Panc1 (cell line): ENCODE measurements around the gene ZFP3. TPM values are rescaled to one million over a fixed set of nuclear protein-coding genes. Genes with fewer than 3 reads are reported as not detected.
"Not testable (repeated sequence)": the region's sequence is repeated elsewhere in the genome, so short reads cannot be mapped to it uniquely, and the experiment has no call there.

ENCODE experiments used
- ATAC-seq: fragments of 200-7000 bp; cut with Tn5 transposase; 2 replicates; pipeline ENCODE4 v1.9.1; 2020; ENCODE audit warnings: mild to moderate bottlenecking, moderate library complexity
- BruUV-seq: library from RNA; stranded (reverse); fragments of 400-500 nt; replicated peaks from 2 replicates; lab custom pipeline; 2021; lab: Mats Ljungman, UMichigan
- CTCF ChIA-PET: fragments of 300-600 bp; sonication (Branson Sonifier 250); formaldehyde crosslinking; loops from one replicate; lab custom pipeline; 2022; ENCODE audit warnings: antibody characterized with exemption; lab: Charles Lee
- POLR2A ChIA-PET: fragments of 300-600 bp; sonication (Branson Sonifier 250); formaldehyde crosslinking; loops from one replicate; lab custom pipeline; 2022; ENCODE audit warnings: antibody characterized with exemption; lab: Charles Lee
- DNase-seq: peaks from one replicate; pipeline ENCODE4 v3.0.0-alpha.2; 2010; ENCODE audit warnings: low read depth, low spot score
- H3K27ac ChIP-seq: 2 replicates; pipeline ENCODE4 v1.5.1; 2011; ENCODE audit warnings: mild to moderate bottlenecking, low read length, inconsistent platforms
- H3K27me3 ChIP-seq: fragments of 200-500 bp; sonication (Bioruptor generic); 2 replicates; pipeline ENCODE4 v1.6.0; 2014; ENCODE audit warnings: low read length, inconsistent platforms; ENCODE audit not compliant: control insufficient read depth, insufficient read depth
- H3K36me3 ChIP-seq: fragments of 200-500 bp; sonication (Bioruptor generic); 2 replicates; pipeline ENCODE4 v1.5.1; 2014; ENCODE audit warnings: inconsistent platforms, mild to moderate bottlenecking, low read length, moderate library complexity; ENCODE audit not compliant: control insufficient read depth, insufficient read depth
- H3K4me1 ChIP-seq: 2 replicates; pipeline ENCODE4 v1.5.1; 2011; ENCODE audit warnings: inconsistent platforms, mild to moderate bottlenecking, low read length, moderate library complexity; ENCODE audit not compliant: control insufficient read depth, insufficient read depth
- H3K4me3 ChIP-seq, 2 experiments: 2 replicates each; pipeline ENCODE4 v1.5.1; 2011 to 2012; ENCODE audit warnings: low read depth in 2 of 2, low read length in 2 of 2, mild to moderate bottlenecking in 2 of 2, inconsistent platforms in 1 of 2, moderate library complexity in 1 of 2
- H3K9me3 ChIP-seq: fragments of 200-500 bp; sonication (Bioruptor generic); 2 replicates; pipeline ENCODE4 v1.5.1; 2014; ENCODE audit warnings: low read depth, mild to moderate bottlenecking, inconsistent platforms, low read length, moderate library complexity; ENCODE audit not compliant: control insufficient read depth, insufficient read depth
- POLR2AphosphoS5 ChIP-seq: IDR thresholded peaks from 2 replicates; pipeline ENCODE4 v1.6.1; 2012; ENCODE audit warnings: mild to moderate bottlenecking, low read depth, low read length, moderate library complexity
- REST ChIP-seq, 2 experiments: IDR thresholded peaks; 2 replicates each; pipeline ENCODE4 v1.6.1; 2011 to 2012; ENCODE audit warnings: low read depth in 2 of 2, control low read depth in 1 of 2, low read length in 1 of 2, mild to moderate bottlenecking in 1 of 2, moderate library complexity in 1 of 2; ENCODE audit not compliant: insufficient read depth in 1 of 2
- SIN3A ChIP-seq: IDR thresholded peaks from 2 replicates; pipeline ENCODE4 v1.6.1; 2012; ENCODE audit warnings: low read depth, mild to moderate bottlenecking, low read length, moderate library complexity, borderline replicate concordance; ENCODE audit not compliant: insufficient read depth
- TCF7L2 ChIP-seq: IDR thresholded peaks from 2 replicates; pipeline ENCODE4 v1.6.1; 2011; ENCODE audit warnings: mild to moderate bottlenecking, low read depth, low read length, inconsistent platforms
- in situ Hi-C: cut with HindIII; loops from 2 replicates; pipeline ENCODE4 v1.10.0; 2016; ENCODE audit warnings: low sequenced_read_pairs, low pct_unique_long_range_greater_than_20kb
- intact Hi-C: fragments of 100-400 bp; cut with micrococcal nuclease; formaldehyde crosslinking; loops from one replicate; pipeline ENCODE4 v1.10.0; 2022; ENCODE audit not compliant: unreplicated experiment
- total RNA-seq: library from RNA; stranded (reverse); gene quantifications from one replicate; pipeline ENCODE4 v1.2.1, GENCODE V29; 2021; ENCODE audit not compliant: unreplicated experiment
- TF ChIP-seq, protein P1 (sequence below): fragments of 450-650 bp; IDR thresholded peaks from 2 replicates; pipeline ENCODE4 v1.5.1; 2017; ENCODE audit warnings: mild to moderate bottlenecking

ZFP3 gene
- total RNA-seq, 1 experiment from 2014 or later = not detected

DNA sequence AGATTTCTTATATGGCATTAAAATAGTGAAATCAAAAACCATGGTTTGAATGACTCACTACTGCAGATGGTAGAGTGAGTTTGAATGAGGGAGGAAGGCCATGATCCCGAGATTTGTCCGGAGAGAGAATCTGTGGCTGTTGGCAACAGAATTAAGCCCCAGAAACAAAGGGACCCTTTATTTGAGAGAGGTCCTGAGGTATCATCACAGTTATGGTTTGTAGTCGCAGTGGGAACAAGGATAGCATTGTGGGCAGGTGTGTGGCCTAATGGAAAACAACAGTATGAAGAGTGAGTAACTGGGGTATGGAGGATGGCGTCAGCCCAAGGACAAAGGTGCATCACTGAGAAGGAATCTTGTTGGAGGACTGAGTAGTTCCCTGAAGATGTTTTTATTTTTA is 8.5 kb upstream of the ZFP3 start:
- Histone ChIP-seq H3K27me3 (no peaks in the 10 kb centered on the region), H3K9me3 (no peaks in the 10 kb centered on the region), H3K4me1 (no peaks in the 10 kb centered on the region), H3K36me3 (no peaks in the 10 kb centered on the region), H3K4me3 (no peak overlapping the region), H3K27ac (no peak overlapping the region)
- TF ChIP-seq TCF7L2 (no peak), SIN3A (no peak), REST (IDR thresholded peaks at IDR 0.05; ENCODE audit: insufficient read depth in 1 of 2, low read depth in 2 of 2, low read length in 1 of 2) (no peak), POLR2AphosphoS5 (no peak)
- TF ChIP-seq, protein P1, sequence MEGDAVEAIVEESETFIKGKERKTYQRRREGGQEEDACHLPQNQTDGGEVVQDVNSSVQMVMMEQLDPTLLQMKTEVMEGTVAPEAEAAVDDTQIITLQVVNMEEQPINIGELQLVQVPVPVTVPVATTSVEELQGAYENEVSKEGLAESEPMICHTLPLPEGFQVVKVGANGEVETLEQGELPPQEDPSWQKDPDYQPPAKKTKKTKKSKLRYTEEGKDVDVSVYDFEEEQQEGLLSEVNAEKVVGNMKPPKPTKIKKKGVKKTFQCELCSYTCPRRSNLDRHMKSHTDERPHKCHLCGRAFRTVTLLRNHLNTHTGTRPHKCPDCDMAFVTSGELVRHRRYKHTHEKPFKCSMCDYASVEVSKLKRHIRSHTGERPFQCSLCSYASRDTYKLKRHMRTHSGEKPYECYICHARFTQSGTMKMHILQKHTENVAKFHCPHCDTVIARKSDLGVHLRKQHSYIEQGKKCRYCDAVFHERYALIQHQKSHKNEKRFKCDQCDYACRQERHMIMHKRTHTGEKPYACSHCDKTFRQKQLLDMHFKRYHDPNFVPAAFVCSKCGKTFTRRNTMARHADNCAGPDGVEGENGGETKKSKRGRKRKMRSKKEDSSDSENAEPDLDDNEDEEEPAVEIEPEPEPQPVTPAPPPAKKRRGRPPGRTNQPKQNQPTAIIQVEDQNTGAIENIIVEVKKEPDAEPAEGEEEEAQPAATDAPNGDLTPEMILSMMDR = no peak
- POLR2A ChIA-PET = no interaction called here
- CTCF ChIA-PET = no interaction called here
- no peak for DNase-seq
- in situ Hi-C loops = no loop called here
- intact Hi-C loops = no loop called here
- no peak for ATAC-seq
- BruUV-seq = no TSS peak

- POLR2A ChIA-PET, H3K4me1 ChIP-seq, intact Hi-C loops, H3K9me3 ChIP-seq, BruUV-seq, ATAC-seq, H3K27ac ChIP-seq, DNase-seq, H3K4me3 ChIP-seq, H3K36me3 ChIP-seq, H3K27me3 ChIP-seq, in situ Hi-C loops, CTCF ChIA-PET: not testable (repeated sequence)
These were observed 2.8 kb upstream of the ZFP3 start for GRCh38 chr17:5075472-5075871.

GRCh38 chr17:5077275-5077674 is 992 bp upstream of the ZFP3 start:
- POLR2A ChIA-PET, intact Hi-C loops, DNase-seq, in situ Hi-C loops, CTCF ChIA-PET, BruUV-seq, H3K36me3 ChIP-seq, H3K4me1 ChIP-seq, ATAC-seq, H3K4me3 ChIP-seq, H3K9me3 ChIP-seq, H3K27me3 ChIP-seq, H3K27ac ChIP-seq: not testable (repeated sequence)
